Thymus (tissue), 11 donors: ENCODE data around the gene ST8SIA4. TPM values are rescaled to one million over a fixed set of nuclear protein-coding genes. Genes with fewer than 3 reads are reported as not detected.

ENCODE experiments used
- DNase-seq, 9 donors: peaks; one replicate each; pipeline ENCODE4 v3.0.0-alpha.2; 2013; ENCODE audit warnings: low spot score in 9 of 9, low read depth in 6 of 9, missing footprints in 1 of 9
- H3K27ac ChIP-seq, 2 donors: one replicate each; pipeline ENCODE4 v1.5.1; 2013; ENCODE audit warnings: control low read depth in 1 of 2, low read depth in 1 of 2, low read length in 1 of 2, mild to moderate bottlenecking in 1 of 2, moderate library complexity in 1 of 2
- H3K27me3 ChIP-seq, 2 donors: one replicate each; pipeline ENCODE4 v1.5.1; 2013; ENCODE audit warnings: low read length in 1 of 2; ENCODE audit not compliant: control insufficient read depth in 2 of 2, insufficient read depth in 1 of 2
- H3K36me3 ChIP-seq, 2 donors: one replicate each; pipeline ENCODE4 v1.5.1; 2013; ENCODE audit warnings: low read length in 1 of 2, mild to moderate bottlenecking in 1 of 2, moderate library complexity in 1 of 2; ENCODE audit not compliant: control insufficient read depth in 2 of 2, insufficient read depth in 2 of 2
- H3K4me1 ChIP-seq, 2 donors: one replicate each; pipeline ENCODE4 v1.5.1; 2013; ENCODE audit warnings: low read length in 2 of 2; ENCODE audit not compliant: control insufficient read depth in 2 of 2, insufficient read depth in 2 of 2
- H3K4me3 ChIP-seq, 2 donors: one replicate each; pipeline ENCODE4 v1.5.1; 2013; ENCODE audit warnings: low read length in 2 of 2, control low read depth in 1 of 2, mild to moderate bottlenecking in 1 of 2
- H3K9me3 ChIP-seq, 2 donors: one replicate each; pipeline ENCODE4 v1.5.1; 2013; ENCODE audit warnings: low read length in 1 of 2, mild to moderate bottlenecking in 1 of 2; ENCODE audit not compliant: control insufficient read depth in 2 of 2, insufficient read depth in 1 of 2
- WGBS: extraction: QIAGEN DNeasy Blood & Tissue Kit; methylation state at CpG from one replicate; pipeline ENCODE4 v1.1.7; 2013; 5-methylcytosine and 5-hydroxymethylcytosine counted together
- polyA plus RNA-seq: library from polyadenylated mRNA; stranded (reverse); fragments of 200-250 nt; gene quantifications from one replicate; pipeline ENCODE4 v1.2.3, GENCODE V29; 2013
- total RNA-seq: library from RNA; stranded (reverse); fragments of 120-200 nt; gene quantifications from one replicate; pipeline ENCODE4 v1.2.4, GENCODE V29; 2013
- donor health status: healthy.

The ST8SIA4 gene
- total and polyA plus RNA-seq, 2 donors: 9.2 to 22.5 TPM

DNA sequence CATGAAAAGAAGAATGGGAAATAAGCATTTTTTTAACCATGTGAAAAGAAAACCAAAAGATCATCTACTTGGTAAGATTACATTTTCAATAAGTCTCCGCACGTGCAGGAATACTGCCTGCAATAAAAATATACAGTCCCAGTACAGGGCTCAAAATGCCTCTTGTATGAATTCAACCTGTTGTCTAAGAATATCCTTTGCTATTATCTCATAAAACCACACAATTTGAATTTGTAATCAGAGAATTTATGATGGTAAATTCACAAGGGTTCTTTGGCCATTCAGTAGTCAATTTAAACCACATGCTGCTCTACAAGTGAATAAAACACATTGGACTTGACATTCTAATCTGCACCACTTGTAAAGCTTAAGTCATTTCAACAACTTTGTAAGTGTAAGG, 46.6 kb downstream of the ST8SIA4 start:
- H3K27ac ChIP-seq: no peak overlapping the region
- H3K27me3 ChIP-seq: no peaks in the 10 kb centered on the region
- H3K36me3 ChIP-seq: peaks cover 0 to 25% of the 10 kb centered on the region in 2 donors
- H3K4me1 ChIP-seq: no peaks in the 10 kb centered on the region
- DNase-seq: no peak
- H3K9me3 ChIP-seq: no peaks in the 10 kb centered on the region
- no peak overlapping the region for H3K4me3 ChIP-seq
- WGBS: 99% methylated on average over 2 of the region's 2 CpGs

DNA sequence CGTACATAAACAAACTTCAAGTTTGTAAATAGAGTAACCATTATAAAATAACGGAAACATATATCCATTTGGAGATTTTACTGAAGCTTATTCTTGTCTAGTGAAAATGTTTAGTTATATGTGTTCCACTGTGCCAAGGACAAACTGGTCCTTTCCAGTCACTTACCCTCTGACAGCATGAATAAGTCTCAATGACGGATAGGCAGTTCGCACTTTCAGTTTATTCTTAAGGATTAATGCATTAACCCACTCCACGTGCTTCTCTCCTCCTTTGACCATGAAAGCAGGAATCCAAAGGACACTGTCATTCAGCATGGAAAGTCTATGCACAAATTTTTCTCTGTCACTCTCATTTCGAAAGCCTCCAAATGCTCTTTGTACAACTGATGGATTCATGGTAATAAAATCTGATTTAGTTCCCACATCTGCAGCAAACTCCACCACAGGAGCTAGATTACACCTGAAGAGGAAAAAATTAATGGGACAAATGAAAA, 47.1 kb downstream of the ST8SIA4 start:
- Histone ChIP-seq H3K4me3 (no peak overlapping the region), H3K27me3 (no peaks in the 10 kb centered on the region), H3K27ac (no peak overlapping the region), H3K4me1 (no peaks in the 10 kb centered on the region), H3K36me3 (peaks cover 0 to 25% of the 10 kb centered on the region in 2 donors), H3K9me3 (no peaks in the 10 kb centered on the region)
- DNase-seq: no peak
- 89% methylated on average over 6 of the region's 6 CpGs for WGBS

DNA sequence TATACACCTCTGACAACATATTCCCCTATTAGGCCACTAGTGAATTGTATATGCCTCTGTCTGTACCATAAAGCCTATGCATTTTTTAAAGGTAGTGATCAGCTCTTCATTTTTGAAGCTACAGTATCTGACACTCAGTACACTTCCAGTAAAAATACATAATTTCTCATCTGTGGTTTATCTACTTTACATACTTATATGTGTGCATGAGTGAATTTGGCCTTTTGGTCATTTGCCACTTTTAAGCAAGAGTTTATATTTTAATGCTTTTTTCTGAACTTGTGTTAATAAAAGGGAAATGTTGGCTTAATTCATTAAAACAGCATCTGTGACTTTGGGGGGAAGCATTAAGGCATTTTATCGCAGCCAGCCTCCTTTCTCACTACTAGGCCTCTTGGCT, 47.8 kb downstream of the ST8SIA4 start:
- 100% methylated on average over 1 of the region's 1 CpG for WGBS
- Histone ChIP-seq H3K4me1 (no peaks in the 10 kb centered on the region), H3K9me3 (no peaks in the 10 kb centered on the region), H3K27ac (no peak overlapping the region), H3K36me3 (peaks cover 0 to 23% of the 10 kb centered on the region in 2 donors), H3K27me3 (no peaks in the 10 kb centered on the region), H3K4me3 (no peak overlapping the region)
- no peak for DNase-seq

DNA sequence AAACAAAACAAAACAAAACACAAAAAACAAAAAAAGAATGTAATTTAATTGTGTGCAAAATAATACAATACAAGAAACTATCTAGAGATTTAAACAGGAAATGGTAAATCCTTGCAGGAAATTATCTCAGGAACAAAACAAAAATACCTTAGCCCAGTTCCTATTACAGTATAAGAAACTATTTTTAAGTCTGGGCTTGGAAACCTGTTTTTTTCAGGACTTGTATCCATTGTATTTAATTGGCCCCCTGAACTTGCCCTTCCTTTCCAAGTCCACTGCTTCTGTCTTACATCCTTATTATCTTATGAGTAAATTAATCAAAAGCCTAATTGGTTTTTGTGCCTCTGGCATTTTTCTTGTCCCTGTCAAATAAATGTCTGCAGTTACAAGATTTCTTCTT, 48.5 kb downstream of the ST8SIA4 start:
- Histone ChIP-seq H3K4me1 (no peaks in the 10 kb centered on the region), H3K27ac (no peak overlapping the region), H3K4me3 (no peak overlapping the region), H3K27me3 (no peaks in the 10 kb centered on the region), H3K36me3 (peaks cover 0 to 20% of the 10 kb centered on the region in 2 donors), H3K9me3 (no peaks in the 10 kb centered on the region)
- DNase-seq: no peak

DNA sequence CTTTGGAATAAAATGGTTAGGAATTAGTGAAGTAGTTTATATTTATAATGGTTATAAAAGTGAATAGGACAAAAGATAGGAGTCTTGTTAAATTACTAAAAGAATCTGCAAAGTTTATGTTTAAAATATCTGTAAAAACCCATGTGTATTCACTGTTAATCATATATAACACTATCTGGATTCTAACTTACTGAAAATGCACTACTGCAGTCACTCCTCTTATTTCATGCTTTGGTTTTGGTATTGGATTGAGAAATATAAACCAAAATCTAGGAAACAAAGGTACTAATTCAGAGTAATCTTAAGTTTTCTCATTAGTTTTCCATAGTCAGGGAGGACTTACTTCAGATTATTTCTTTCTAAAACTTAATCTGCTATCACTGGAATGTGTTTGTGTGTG, 49.5 kb downstream of the ST8SIA4 start:
- no peak for DNase-seq
- no peaks in the 10 kb centered on the region for H3K9me3 ChIP-seq
- H3K36me3 ChIP-seq: peaks cover 0 to 20% of the 10 kb centered on the region in 2 donors
- H3K4me3 ChIP-seq: no peak overlapping the region
- H3K4me1 ChIP-seq: no peaks in the 10 kb centered on the region
- H3K27me3 ChIP-seq: no peaks in the 10 kb centered on the region
- peak overlapping the region in 1 of 2 donors; percentile 55 for H3K27ac ChIP-seq

DNA sequence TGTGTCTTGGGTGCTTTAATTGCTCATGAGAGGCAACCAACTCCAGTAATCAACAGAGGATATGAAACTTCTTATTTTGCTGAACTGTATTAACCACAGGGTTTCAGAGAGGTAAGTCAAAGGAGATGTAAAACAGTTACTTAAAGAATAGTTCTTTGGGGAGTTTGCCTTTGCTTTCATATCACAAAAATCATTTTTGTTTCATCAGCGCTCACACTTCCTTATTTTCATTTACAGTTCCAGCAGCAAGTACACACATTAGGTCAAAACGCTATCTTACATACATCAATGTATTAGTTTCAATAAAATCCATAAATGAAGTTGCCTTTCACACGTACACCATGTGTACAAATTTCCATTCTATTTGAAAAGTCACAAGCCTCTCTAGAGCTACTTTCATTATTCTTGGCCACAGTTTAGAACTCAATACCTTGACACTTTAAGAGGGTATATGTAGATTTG, 50.1 kb downstream of the ST8SIA4 start:
- no peaks in the 10 kb centered on the region for H3K9me3 ChIP-seq
- DNase-seq: peak in 2 of 9 donors; percentile 24 to 45
- 32% methylated on average over 3 of the region's 3 CpGs for WGBS
- peaks cover 0 to 20% of the 10 kb centered on the region in 2 donors for H3K36me3 ChIP-seq
- no peaks in the 10 kb centered on the region for H3K4me1 ChIP-seq
- H3K27me3 ChIP-seq: no peaks in the 10 kb centered on the region
- peak overlapping the region in 1 of 2 donors; percentile 55 for H3K27ac ChIP-seq
- H3K4me3 ChIP-seq: no peak overlapping the region

DNA sequence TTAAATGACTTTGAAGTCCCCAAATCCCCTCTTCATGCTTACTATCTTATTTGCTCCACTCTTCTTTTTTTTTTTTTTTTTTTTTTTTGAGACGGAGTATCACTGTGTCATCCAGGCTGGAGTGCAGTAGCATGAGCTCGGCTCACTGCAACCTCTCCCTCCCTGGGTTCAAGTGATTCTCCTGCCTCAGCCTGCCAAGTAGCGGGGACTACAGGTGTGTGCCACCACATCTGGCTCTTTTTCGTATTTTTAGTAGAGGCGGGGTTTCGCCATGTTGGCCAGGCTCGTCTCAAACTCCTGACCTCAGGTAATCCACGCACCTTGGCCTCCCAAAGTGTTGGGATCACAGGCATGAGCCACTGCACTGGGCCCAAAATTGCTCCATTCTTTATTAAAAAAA, 51.0 kb downstream of the ST8SIA4 start:
- H3K4me3 ChIP-seq: no peak overlapping the region
- DNase-seq: no peak
- no peaks in the 10 kb centered on the region for H3K9me3 ChIP-seq
- H3K4me1 ChIP-seq: no peaks in the 10 kb centered on the region
- no peaks in the 10 kb centered on the region for H3K27me3 ChIP-seq
- peaks cover 0 to 20% of the 10 kb centered on the region in 2 donors for H3K36me3 ChIP-seq
- H3K27ac ChIP-seq: no peak overlapping the region
- WGBS: 98% methylated on average over 8 of the region's 8 CpGs

DNA sequence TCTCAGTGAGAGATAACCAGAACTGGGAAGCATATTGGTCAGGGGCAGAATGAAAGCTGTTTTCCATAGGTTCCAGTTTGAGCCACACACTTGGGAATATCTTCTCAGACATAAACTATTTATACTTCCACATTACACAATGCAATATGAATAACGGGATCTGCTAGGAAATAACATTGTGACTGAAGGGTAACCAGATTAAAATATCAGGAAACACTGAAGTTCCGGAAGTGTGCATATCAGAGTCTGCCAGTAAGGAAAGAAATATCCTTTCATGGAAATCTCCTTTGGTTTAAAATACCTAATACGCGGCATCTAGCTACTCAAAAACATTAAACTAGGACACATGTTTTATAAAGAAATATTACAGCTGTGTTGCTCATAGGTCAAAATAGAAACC, 56.3 kb downstream of the ST8SIA4 start:
- no peaks in the 10 kb centered on the region for H3K4me1 ChIP-seq
- no peak overlapping the region for H3K27ac ChIP-seq
- no peaks in the 10 kb centered on the region for H3K27me3 ChIP-seq
- H3K4me3 ChIP-seq: no peak overlapping the region
- H3K9me3 ChIP-seq: no peaks in the 10 kb centered on the region
- 62% methylated on average over 4 of the region's 4 CpGs for WGBS
- H3K36me3 ChIP-seq: peaks cover 0 to 6% of the 10 kb centered on the region in 2 donors
- DNase-seq: no peak

DNA sequence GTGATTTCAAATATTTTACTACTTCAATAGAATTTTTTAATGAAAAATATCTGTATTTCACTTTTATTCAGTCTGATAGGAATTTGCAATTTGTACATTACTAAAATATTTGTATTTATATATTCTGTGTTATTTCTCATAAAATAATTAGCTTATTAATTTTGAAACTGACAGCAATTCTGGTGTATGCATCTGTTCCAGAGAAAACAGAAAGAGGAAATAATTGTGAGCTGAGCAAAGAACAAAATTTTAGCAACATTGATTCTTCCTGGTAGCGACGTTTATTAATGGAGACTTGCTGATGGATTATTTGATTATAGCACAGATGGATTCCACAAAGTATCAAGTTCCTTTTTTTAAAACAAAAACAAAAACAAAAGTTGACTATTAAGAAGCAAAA, 61.0 kb downstream of the ST8SIA4 start:
- Histone ChIP-seq H3K9me3 (no peaks in the 10 kb centered on the region), H3K4me1 (no peaks in the 10 kb centered on the region), H3K27me3 (no peaks in the 10 kb centered on the region), H3K4me3 (no peak overlapping the region), H3K36me3 (peaks cover 0 to 10% of the 10 kb centered on the region in 2 donors), H3K27ac (no peak overlapping the region)
- DNase-seq: no peak
- 94% methylated on average over 2 of the region's 2 CpGs for WGBS
